ENCODE measurements around the gene SLC4A2.
A peak's percentile ranks its signal among the peaks of the same experiment; 100 is the strongest.
"Not testable (repeated sequence)": the region's sequence is repeated elsewhere in the genome, so short reads cannot be mapped to it uniquely, and the experiment has no call there.

SLC4A2 gene

GRCh38 chr7:151026771-151027727 is 32.3 kb upstream of the SLC4A2 start:
- not testable (repeated sequence) for H3K27ac ChIP-seq (ENCODE audit: extremely low read depth, low read depth, low read length); H3K4me1 ChIP-seq (ENCODE audit: control insufficient read depth, insufficient read depth, low read length); H3K4me3 ChIP-seq (ENCODE audit: low read depth, low read length); H3K9me3 ChIP-seq (ENCODE audit: control insufficient read depth, insufficient read depth, low read depth, low read length)
- peaks cover 0 to 10% of the 10 kb centered on the region in 2 experiments; a peak in 1 of 3 replicates for H3K36me3 ChIP-seq (ENCODE audit: control insufficient read depth in 2 of 2, insufficient read depth in 1 of 2, low read length in 2 of 2)
- POLR2A ChIA-PET = interaction anchor here (0.9 to 2.4 kb wide), 11 partner anchors 9 to 200 kb away, joined by 3 to 26 read pairs (median 8); partner anchors contain the start of genes ABCF2, FASTK and SLC4A2
- TF ChIP-seq KLF17 (tag by site-specific recombination; IDR thresholded peaks at IDR 0.05) = peak; percentile 68
- peak; percentile 55 for TF ChIP-seq WT1 (tag by site-specific recombination; IDR thresholded peaks at IDR 0.05)
- CTCF ChIA-PET = interaction anchor here (1.0 to 5.6 kb wide), 4 partner anchors 8 to 41 kb away, joined by 5 to 22 read pairs (median 18); no protein-coding TSS in a partner anchor

GRCh38 chr7:151027728-151028130 is 31.7 kb upstream of the SLC4A2 start:
- not testable (repeated sequence) for H3K9me3 ChIP-seq (ENCODE audit: control insufficient read depth, insufficient read depth, low read depth, low read length); H3K4me1 ChIP-seq (ENCODE audit: control insufficient read depth, insufficient read depth, low read length); H3K27ac ChIP-seq (ENCODE audit: extremely low read depth, low read depth, low read length)
- Histone ChIP-seq H3K36me3 (ENCODE audit: control insufficient read depth in 2 of 2, insufficient read depth in 1 of 2, low read length in 2 of 2) (peaks cover 0 to 13% of the 10 kb centered on the region in 2 experiments; a peak in 1 of 3 replicates), H3K4me3 (ENCODE audit: low read depth, low read length) (peak overlapping the region; percentile 34)
- ChIA-PET POLR2A (interaction anchor here (0.6 to 2.4 kb wide), 19 partner anchors 10 to 199 kb away, joined by 3 to 26 read pairs (median 6); partner anchors contain the start of genes ABCF2, AGAP3, CDK5 and FASTK), CTCF (interaction anchor here (0.6 to 1.5 kb wide), 7 partner anchors 9 to 95 kb away, joined by 3 to 20 read pairs (median 4); no protein-coding TSS in a partner anchor)
- TF ChIP-seq KLF7 (tag by site-specific recombination; IDR thresholded peaks at IDR 0.05; ENCODE audit: borderline replicate concordance) (0 out of 2 replicates have a peak, but pooled peaks have one; percentile 29), ZNF501 (tag by site-specific recombination; IDR thresholded peaks at IDR 0.05) (peak; percentile 16; the same call in 1 of the 2 replicates), SCRT2 (tag by site-specific recombination; IDR thresholded peaks at IDR 0.05) (peak; percentile 64), EGR2 (tag by site-specific recombination; IDR thresholded peaks at IDR 0.05; ENCODE audit: low read depth) (peak; percentile 59; the same call in 1 of the 2 replicates), ZBTB6 (tag by site-specific recombination; IDR thresholded peaks at IDR 0.05) (peak; percentile 11; the same call in 1 of the 2 replicates), ZNF777 (tag by site-specific recombination; IDR thresholded peaks at IDR 0.05; ENCODE audit: borderline replicate concordance) (peak; percentile 39; the same call in 1 of the 2 replicates), ZFHX2 (tag by site-specific recombination; conservative IDR thresholded peaks at IDR 0.05) (peak; percentile 67)

GRCh38 chr7:151028131-151028947 is 31.1 kb upstream of the SLC4A2 start, which contains the start of gene ABCB8:
Gene ABCB8 (plus strand): TSS chr7:151028450. CDS start chr7:151028516, 66 bp downstream.
- ChIA-PET CTCF (interaction anchor here (0.6 to 1.5 kb wide), 11 partner anchors 8 to 95 kb away, joined by 3 to 20 read pairs (median 4); no protein-coding TSS in a partner anchor), POLR2A (interaction anchor here (0.6 to 2.4 kb wide), 20 partner anchors 10 to 199 kb away, joined by 3 to 26 read pairs (median 5); partner anchors contain the start of genes ABCF2, AGAP3, ASIC3 and CDK5)
- Histone ChIP-seq H3K4me1 (ENCODE audit: control insufficient read depth, insufficient read depth, low read length) (no peaks in the 10 kb centered on the region), H3K4me3 (ENCODE audit: low read depth, low read length) (peak within 1 kb of the TSS; percentile 84), H3K36me3 (ENCODE audit: control insufficient read depth in 2 of 2, insufficient read depth in 1 of 2, low read length in 2 of 2) (peaks cover 0 to 17% of the 10 kb centered on the region in 2 experiments; a peak in 1 of 3 replicates), H3K9me3 (ENCODE audit: control insufficient read depth, insufficient read depth, low read depth, low read length) (no peaks in the 10 kb centered on the region), H3K27ac (ENCODE audit: extremely low read depth, low read depth, low read length) (no peak within 1 kb of the TSS)
- TF ChIP-seq PRDM10 (tag by site-specific recombination; IDR thresholded peaks at IDR 0.05) (peak; percentile 78), ZNF596 (tag by site-specific recombination; IDR thresholded peaks at IDR 0.05) (no peak), ZXDB (tag by site-specific recombination; IDR thresholded peaks at IDR 0.05) (peak; percentile 78), SP7 (tag by site-specific recombination; IDR thresholded peaks at IDR 0.05) (peak; percentile 78), PATZ1 (tag by site-specific recombination; IDR thresholded peaks at IDR 0.05) (peak; percentile 65), ZBTB8A (tag by site-specific recombination; IDR thresholded peaks at IDR 0.05) (0 out of 2 replicates have a peak, but pooled peaks have one; percentile 29), ZNF843 (tag by site-specific recombination; IDR thresholded peaks at IDR 0.05) (0 out of 2 replicates have a peak, but pooled peaks have one; percentile 41)
